Activated naive CD8-positive, alpha-beta T cell treated with anti-CD3 and anti-CD28 coated beads, Interleukin-2, amount 10 ng/mL, durations not matched to agents 7 days and 5 days (primary cell): ENCODE measurements around the gene TLCD3B. TPM values are rescaled to one million over a fixed set of nuclear protein-coding genes. Genes with fewer than 3 reads are reported as not detected.
A peak's percentile ranks its signal among the peaks of the same experiment; 100 is the strongest.

Source experiments
- ATAC-seq: fragments of 150-1000 bp; cut with Tn5 transposase; one replicate; pipeline ENCODE4 v1.10.0; 2021; ENCODE audit warnings: low read depth, moderate library complexity
- POLR2A ChIA-PET: fragments of 350-600 bp; sonication (Branson Sonifier 250); formaldehyde crosslinking; loops from one replicate; lab custom pipeline; 2021; ENCODE audit warnings: antibody characterized with exemption; lab: Charles Lee
- DNase-seq: peaks from one replicate; pipeline ENCODE4 v3.0.0; 2021
- H3K27ac Mint-ChIP-seq: one replicate; pipeline ENCODE4 v1.8.0; 2022; ENCODE audit warnings: mild to moderate bottlenecking, mixed read lengths
- H3K27me3 Mint-ChIP-seq: one replicate; pipeline ENCODE4 v1.8.0; 2022; ENCODE audit warnings: mild to moderate bottlenecking, moderate library complexity, mixed read lengths
- H3K36me3 Mint-ChIP-seq: one replicate; pipeline ENCODE4 v1.8.0; 2021; ENCODE audit warnings: mild to moderate bottlenecking, mixed read lengths
- H3K4me1 Mint-ChIP-seq: one replicate; pipeline ENCODE4 v1.8.0; 2021; ENCODE audit warnings: mixed read lengths
- H3K4me3 Mint-ChIP-seq: one replicate; pipeline ENCODE4 v1.8.0; 2022; ENCODE audit warnings: mild to moderate bottlenecking, moderate library complexity, mixed read lengths
- H3K9me3 Mint-ChIP-seq: one replicate; pipeline ENCODE4 v1.8.0; 2021; ENCODE audit warnings: mixed read lengths
- total RNA-seq, 2 experiments: library from RNA; stranded (reverse); gene quantifications; one replicate each; pipeline ENCODE4 v1.2.3, GENCODE V29; 2021

Gene TLCD3B
- total RNA-seq: 1 to 10 TPM; 3.9 to 5.5 TPM

- POLR2A ChIA-PET: interaction anchor here (0.6 kb wide), 1 partner anchor 1034 kb away, joined by 3 read pairs; no protein-coding TSS in a partner anchor
- ATAC-seq (no peak), DNase-seq (peak; percentile 41)
- H3K9me3 Mint-ChIP-seq: no peaks in the 10 kb centered on the region
- peaks cover 8% of the 10 kb centered on the region for H3K4me1 Mint-ChIP-seq
- peaks cover 58% of the 10 kb centered on the region for H3K27me3 Mint-ChIP-seq
- H3K4me3 Mint-ChIP-seq: no peak within 1 kb of the TSS
- no peak within 1 kb of the TSS for H3K27ac Mint-ChIP-seq
- no peaks in the 10 kb centered on the region for H3K36me3 Mint-ChIP-seq
These were observed at the start of gene TLCD3B for GRCh38 chr16:30030841-30031413. TSS of gene TLCD3B (minus strand) at chr16:30031271. CDS start at chr16:30030527, 744 bp downstream.

- DNase-seq: no peak
- POLR2A ChIA-PET: interaction anchor here (1.2 to 5.7 kb wide), 2 partner anchors 12 to 14 kb away, joined by 7 to 56 read pairs; partner anchors contain the start of genes ALDOA and TBX6
- Mint-ChIP-seq H3K9me3 (no peaks in the 10 kb centered on the region), H3K4me3 (no peak overlapping the region), H3K27ac (peak overlapping the region; percentile 30), H3K4me1 (peaks cover 32% of the 10 kb centered on the region), H3K27me3 (no peaks in the 10 kb centered on the region), H3K36me3 (peaks cover 40% of the 10 kb centered on the region)
- ATAC-seq: no peak
These were observed 48.4 kb upstream of the TLCD3B start for GRCh38 chr16:30079480-30079879.

GRCh38 chr16:30078744-30079143 lies 47.7 kb upstream of the TLCD3B start:
- no peak for DNase-seq
- Mint-ChIP-seq H3K27ac (no peak overlapping the region), H3K36me3 (peaks cover 38% of the 10 kb centered on the region), H3K27me3 (no peaks in the 10 kb centered on the region), H3K9me3 (no peaks in the 10 kb centered on the region), H3K4me3 (no peak overlapping the region), H3K4me1 (peaks cover 29% of the 10 kb centered on the region)
- POLR2A ChIA-PET: interaction anchor here (1.0 to 5.7 kb wide), 2 partner anchors 13 to 263 kb away, joined by 3 to 56 read pairs; partner anchors contain the start of genes ALDOA and PAGR1
- ATAC-seq: no peak

GRCh38 chr16:30077656-30078055 lies 46.6 kb upstream of the TLCD3B start:
- Mint-ChIP-seq H3K4me3 (peak overlapping the region; percentile 88), H3K36me3 (peaks cover 35% of the 10 kb centered on the region), H3K9me3 (no peaks in the 10 kb centered on the region), H3K4me1 (peaks cover 29% of the 10 kb centered on the region), H3K27me3 (no peaks in the 10 kb centered on the region), H3K27ac (peak overlapping the region; percentile 51)
- DNase-seq (no peak), ATAC-seq (no peak)
- POLR2A ChIA-PET: interaction anchor here (0.6 to 5.7 kb wide), 5 partner anchors 12 to 531 kb away, joined by 6 to 56 read pairs (median 18); partner anchors contain the start of genes ALDOA, CORO1A and TBX6

- POLR2A ChIA-PET: interaction anchor here (0.6 to 5.7 kb wide), 10 partner anchors 8 to 302 kb away, joined by 3 to 56 read pairs (median 6); partner anchors contain the start of genes ALDOA, CORO1A, TBX6 and YPEL3
- no peaks in the 10 kb centered on the region for H3K9me3 Mint-ChIP-seq
- H3K27ac Mint-ChIP-seq: peak overlapping the region; percentile 73
- DNase-seq (no peak), ATAC-seq (peak; percentile 25)
- H3K4me3 Mint-ChIP-seq: peak overlapping the region; percentile 88
- peaks cover 36% of the 10 kb centered on the region for H3K36me3 Mint-ChIP-seq
- peaks cover 29% of the 10 kb centered on the region for H3K4me1 Mint-ChIP-seq
- no peaks in the 10 kb centered on the region for H3K27me3 Mint-ChIP-seq
These were observed 45.3 kb upstream of the TLCD3B start for GRCh38 chr16:30076276-30076791.

GRCh38 chr16:30075503-30076275 lies 44.6 kb upstream of the TLCD3B start, which contains the start of gene PPP4C:
TSS of gene PPP4C (plus strand) at chr16:30075994. CDS start at chr16:30076378, 384 bp downstream.
- Mint-ChIP-seq H3K4me1 (peaks cover 29% of the 10 kb centered on the region), H3K9me3 (no peaks in the 10 kb centered on the region), H3K27ac (peak within 1 kb of the TSS; percentile 93), H3K36me3 (peaks cover 36% of the 10 kb centered on the region), H3K27me3 (no peaks in the 10 kb centered on the region), H3K4me3 (peak within 1 kb of the TSS; percentile 88)
- POLR2A ChIA-PET: interaction anchor here (1.0 to 5.7 kb wide), 8 partner anchors 7 to 302 kb away, joined by 3 to 56 read pairs (median 6); partner anchors contain the start of genes ALDOA, CORO1A, TBX6 and YPEL3
- peak; percentile 85 for ATAC-seq
- peak; percentile 96 for DNase-seq

- DNase-seq: no peak
- ATAC-seq: no peak
- Mint-ChIP-seq H3K4me3 (peak overlapping the region; percentile 42), H3K36me3 (peaks cover 41% of the 10 kb centered on the region), H3K9me3 (no peaks in the 10 kb centered on the region), H3K4me1 (peaks cover 30% of the 10 kb centered on the region), H3K27ac (peak overlapping the region; percentile 65), H3K27me3 (no peaks in the 10 kb centered on the region)
- POLR2A ChIA-PET: interaction anchor here (1.2 kb wide), 1 partner anchor 21 kb away, joined by 4 read pairs; the partner anchor contains the start of gene TBX6
These were observed 39.4 kb upstream of the TLCD3B start for GRCh38 chr16:30070490-30070889.

GRCh38 chr16:30069611-30070462 lies 38.8 kb upstream of the TLCD3B start:
- peak overlapping the region; percentile 65 for H3K27ac Mint-ChIP-seq
- peak overlapping the region; percentile 42 for H3K4me3 Mint-ChIP-seq
- peaks cover 27% of the 10 kb centered on the region for H3K4me1 Mint-ChIP-seq
- DNase-seq (no peak), ATAC-seq (no peak)
- peaks cover 41% of the 10 kb centered on the region for H3K36me3 Mint-ChIP-seq
- H3K27me3 Mint-ChIP-seq: no peaks in the 10 kb centered on the region
- H3K9me3 Mint-ChIP-seq: no peaks in the 10 kb centered on the region
- POLR2A ChIA-PET: interaction anchor here (1.2 kb wide), 1 partner anchor 22 kb away, joined by 4 read pairs; the partner anchor contains the start of gene TBX6

- Mint-ChIP-seq H3K4me3 (peak overlapping the region; percentile 68), H3K4me1 (peaks cover 24% of the 10 kb centered on the region), H3K27ac (peak overlapping the region; percentile 75), H3K36me3 (peaks cover 41% of the 10 kb centered on the region), H3K9me3 (no peaks in the 10 kb centered on the region), H3K27me3 (no peaks in the 10 kb centered on the region)
- POLR2A ChIA-PET: interaction anchor here (1.5 to 6.1 kb wide), 2 partner anchors 8 to 22 kb away, joined by 3 to 102 read pairs; partner anchors contain the start of genes TBX6 and YPEL3
- ATAC-seq (no peak), DNase-seq (peak; percentile 60)
These were observed 37.9 kb upstream of the TLCD3B start for GRCh38 chr16:30068750-30069610.

- ATAC-seq: no peak
- H3K4me1 Mint-ChIP-seq: peaks cover 25% of the 10 kb centered on the region
- H3K27me3 Mint-ChIP-seq: no peaks in the 10 kb centered on the region
- peak overlapping the region; percentile 75 for H3K27ac Mint-ChIP-seq
- POLR2A ChIA-PET: interaction anchor here (0.6 to 6.1 kb wide), 4 partner anchors 8 to 1803 kb away, joined by 3 to 102 read pairs (median 4); partner anchors contain the start of genes CORO1A, TBX6 and YPEL3
- H3K4me3 Mint-ChIP-seq: peak overlapping the region; percentile 68
- H3K9me3 Mint-ChIP-seq: no peaks in the 10 kb centered on the region
- peaks cover 40% of the 10 kb centered on the region for H3K36me3 Mint-ChIP-seq
- DNase-seq: no peak
These were observed 37.3 kb upstream of the TLCD3B start for GRCh38 chr16:30068333-30068732.

- ATAC-seq: no peak
- Mint-ChIP-seq H3K27ac (peak overlapping the region; percentile 98), H3K4me3 (peak overlapping the region; percentile 100), H3K9me3 (no peaks in the 10 kb centered on the region), H3K27me3 (no peaks in the 10 kb centered on the region), H3K4me1 (peaks cover 25% of the 10 kb centered on the region), H3K36me3 (peaks cover 40% of the 10 kb centered on the region)
- POLR2A ChIA-PET: interaction anchor here (0.6 to 6.1 kb wide), 4 partner anchors 24 to 1802 kb away, joined by 4 to 102 read pairs (median 36); partner anchors contain the start of genes CORO1A, TBX6 and YPEL3
- no peak for DNase-seq
These were observed 36.5 kb upstream of the TLCD3B start for GRCh38 chr16:30067584-30067916.
